Effector memory CD4-positive, alpha-beta T cell (primary cell): ENCODE results near the gene DDX23.
A peak's percentile ranks its signal among the peaks of the same experiment; 100 is the strongest.

Experiments used
- DNase-seq, 3 donors: peaks; one replicate each; pipeline ENCODE4 v3.0.0-alpha.2; 2020
- H3K27ac ChIP-seq: 2 replicates; pipeline ENCODE4 v1.7.0; 2013; ENCODE audit warnings: mild to moderate bottlenecking, low read length, moderate library complexity; ENCODE audit not compliant: insufficient read depth, poor library complexity, severe bottlenecking
- H3K27me3 ChIP-seq: replicated peaks from 2 replicates; pipeline ENCODE4 v1.7.0; 2013; ENCODE audit warnings: mild to moderate bottlenecking, low read length; ENCODE audit not compliant: insufficient read depth, control insufficient read depth, poor library complexity, severe bottlenecking
- H3K36me3 ChIP-seq: 2 replicates; pipeline ENCODE4 v1.7.0; 2013; ENCODE audit warnings: mild to moderate bottlenecking, low read length, moderate library complexity; ENCODE audit not compliant: control insufficient read depth, insufficient read depth
- H3K4me1 ChIP-seq: 2 replicates; pipeline ENCODE4 v1.7.0; 2013; ENCODE audit warnings: low read length, mild to moderate bottlenecking; ENCODE audit not compliant: control insufficient read depth, insufficient read depth, poor library complexity, severe bottlenecking
- H3K4me3 ChIP-seq: 2 replicates; pipeline ENCODE4 v1.7.0; 2013; ENCODE audit warnings: low read length, low read depth, mild to moderate bottlenecking; ENCODE audit not compliant: insufficient read depth, poor library complexity, severe bottlenecking
- H3K9me3 ChIP-seq: 2 replicates; pipeline ENCODE4 v1.7.0; 2013; ENCODE audit warnings: mild to moderate bottlenecking, low read length, moderate library complexity; ENCODE audit not compliant: control insufficient read depth
- total RNA-seq, 3 donors: gene quantifications; one replicate each; lab custom pipeline; 2026; lab: John Stamatoyannopoulos, UW

DDX23 gene
- total RNA-seq: 91.4 to 130 (median 113) reads per million in 3 donors

- DNase-seq: peak; percentile 88 to 90 (median 89)
- no peaks in the 10 kb centered on the region for H3K27me3 ChIP-seq
- H3K36me3 ChIP-seq: no peaks in the 10 kb centered on the region
- peak within 1 kb of the TSS; percentile 92 for H3K27ac ChIP-seq
- H3K4me3 ChIP-seq: peak within 1 kb of the TSS; percentile 83
- peaks cover 12% of the 10 kb centered on the region for H3K4me1 ChIP-seq
- H3K9me3 ChIP-seq: no peaks in the 10 kb centered on the region
Measured at GRCh38 chr12:48851883-48852733, at the start of gene DDX23. Gene DDX23, minus strand, starts transcription at chr12:48852163. Its CDS starts 6,381 bp downstream, at chr12:48845782.

GRCh38 chr12:48901278-48901677, 49.3 kb upstream of the DDX23 start:
- Histone ChIP-seq H3K4me3 (no peak overlapping the region), H3K4me1 (peaks cover 5% of the 10 kb centered on the region), H3K36me3 (no peaks in the 10 kb centered on the region), H3K9me3 (no peaks in the 10 kb centered on the region), H3K27me3 (no peaks in the 10 kb centered on the region), H3K27ac (no peak overlapping the region)
- no peak for DNase-seq

- Histone ChIP-seq H3K27me3 (no peaks in the 10 kb centered on the region), H3K27ac (no peak overlapping the region), H3K4me1 (peaks cover 5% of the 10 kb centered on the region), H3K4me3 (no peak overlapping the region), H3K9me3 (no peaks in the 10 kb centered on the region), H3K36me3 (no peaks in the 10 kb centered on the region)
- no peak for DNase-seq
Measured at GRCh38 chr12:48899651-48900050, 47.7 kb upstream of the DDX23 start.

- Histone ChIP-seq H3K4me3 (no peak overlapping the region), H3K4me1 (peaks cover 8% of the 10 kb centered on the region), H3K27ac (no peak overlapping the region), H3K9me3 (no peaks in the 10 kb centered on the region), H3K27me3 (peaks cover 13% of the 10 kb centered on the region), H3K36me3 (no peaks in the 10 kb centered on the region)
- no peak for DNase-seq
Measured at GRCh38 chr12:48894271-48894670, 42.3 kb upstream of the DDX23 start.

GRCh38 chr12:48890657-48891418, 38.9 kb upstream of the DDX23 start:
- Histone ChIP-seq H3K27ac (no peak overlapping the region), H3K4me3 (peak overlapping the region; percentile 17), H3K27me3 (peaks cover 13% of the 10 kb centered on the region), H3K4me1 (peaks cover 8% of the 10 kb centered on the region), H3K36me3 (no peaks in the 10 kb centered on the region), H3K9me3 (no peaks in the 10 kb centered on the region)
- peak; percentile 44 to 54 (median 51) for DNase-seq

GRCh38 chr12:48889679-48890078, 37.7 kb upstream of the DDX23 start:
- Histone ChIP-seq H3K36me3 (no peaks in the 10 kb centered on the region), H3K27ac (no peak overlapping the region), H3K4me1 (peaks cover 8% of the 10 kb centered on the region), H3K9me3 (no peaks in the 10 kb centered on the region), H3K27me3 (peaks cover 13% of the 10 kb centered on the region), H3K4me3 (no peak overlapping the region)
- no peak for DNase-seq

- DNase-seq: no peak
- Histone ChIP-seq H3K27me3 (peaks cover 6% of the 10 kb centered on the region), H3K36me3 (no peaks in the 10 kb centered on the region), H3K4me1 (no peaks in the 10 kb centered on the region), H3K9me3 (no peaks in the 10 kb centered on the region), H3K4me3 (no peak overlapping the region), H3K27ac (no peak overlapping the region)
Measured at GRCh38 chr12:48883305-48884161, 31.6 kb upstream of the DDX23 start.

- Histone ChIP-seq H3K4me3 (no peak overlapping the region), H3K9me3 (no peaks in the 10 kb centered on the region), H3K27ac (no peak overlapping the region), H3K36me3 (no peaks in the 10 kb centered on the region), H3K4me1 (no peaks in the 10 kb centered on the region), H3K27me3 (peaks cover 6% of the 10 kb centered on the region)
- DNase-seq: no peak
Measured at GRCh38 chr12:48882972-48883304, 31.0 kb upstream of the DDX23 start.

GRCh38 chr12:48882315-48882687, 30.3 kb upstream of the DDX23 start:
- no peak overlapping the region for H3K4me3 ChIP-seq
- H3K9me3 ChIP-seq: no peaks in the 10 kb centered on the region
- H3K27me3 ChIP-seq: peaks cover 6% of the 10 kb centered on the region
- H3K27ac ChIP-seq: no peak overlapping the region
- no peak for DNase-seq
- H3K4me1 ChIP-seq: no peaks in the 10 kb centered on the region
- H3K36me3 ChIP-seq: no peaks in the 10 kb centered on the region
